ENCODE data around the gene PPAN. TPM values are rescaled to one million over a fixed set of nuclear protein-coding genes. Genes with fewer than 3 reads are reported as not detected.

Gene PPAN
- total and polyA plus RNA-seq, 12 donors: 17.6 to 47.7 (median 20.8) TPM

DNA sequence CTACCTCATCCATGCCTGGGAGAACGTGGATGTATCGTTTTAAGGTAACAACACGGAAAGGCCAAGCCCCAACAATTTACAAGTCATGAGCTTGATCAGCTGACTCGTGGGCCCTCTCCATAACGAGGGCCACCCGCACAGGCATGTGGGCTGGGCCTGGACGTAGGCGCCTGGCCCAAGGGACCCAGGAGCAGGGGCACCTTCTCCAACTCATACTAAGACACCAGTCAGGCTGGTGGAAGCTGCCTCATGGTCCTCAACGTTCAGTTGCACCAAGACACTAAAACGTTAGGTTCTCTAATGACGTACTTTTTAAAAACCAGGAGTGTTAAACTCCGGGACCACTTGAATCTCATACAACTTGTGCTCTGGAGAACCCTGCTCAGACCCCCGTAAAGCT lies 35.3 kb downstream of the PPAN start:
- 94 to 95% methylated on average over 13 of the region's 13 CpGs for WGBS, 2 donors
- TF ChIP-seq, protein P1, sequence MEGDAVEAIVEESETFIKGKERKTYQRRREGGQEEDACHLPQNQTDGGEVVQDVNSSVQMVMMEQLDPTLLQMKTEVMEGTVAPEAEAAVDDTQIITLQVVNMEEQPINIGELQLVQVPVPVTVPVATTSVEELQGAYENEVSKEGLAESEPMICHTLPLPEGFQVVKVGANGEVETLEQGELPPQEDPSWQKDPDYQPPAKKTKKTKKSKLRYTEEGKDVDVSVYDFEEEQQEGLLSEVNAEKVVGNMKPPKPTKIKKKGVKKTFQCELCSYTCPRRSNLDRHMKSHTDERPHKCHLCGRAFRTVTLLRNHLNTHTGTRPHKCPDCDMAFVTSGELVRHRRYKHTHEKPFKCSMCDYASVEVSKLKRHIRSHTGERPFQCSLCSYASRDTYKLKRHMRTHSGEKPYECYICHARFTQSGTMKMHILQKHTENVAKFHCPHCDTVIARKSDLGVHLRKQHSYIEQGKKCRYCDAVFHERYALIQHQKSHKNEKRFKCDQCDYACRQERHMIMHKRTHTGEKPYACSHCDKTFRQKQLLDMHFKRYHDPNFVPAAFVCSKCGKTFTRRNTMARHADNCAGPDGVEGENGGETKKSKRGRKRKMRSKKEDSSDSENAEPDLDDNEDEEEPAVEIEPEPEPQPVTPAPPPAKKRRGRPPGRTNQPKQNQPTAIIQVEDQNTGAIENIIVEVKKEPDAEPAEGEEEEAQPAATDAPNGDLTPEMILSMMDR (IDR thresholded peaks at IDR 0.05): no peak
- Histone ChIP-seq H3K9me3 (no peaks in the 10 kb centered on the region), H3K27me3 (no peaks in the 10 kb centered on the region), H3K36me3 (peaks cover 0 to 100% (median 89%) of the 10 kb centered on the region in 9 donors), H3K27ac (no peak overlapping the region), H3K4me3 (no peak overlapping the region), H3K4me1 (peaks cover 0 to 4% (median 0%) of the 10 kb centered on the region in 9 donors)
- ATAC-seq (no peak), DNase-seq (no peak)
- intact Hi-C loops (cut with DNase I): no loop called here

DNA sequence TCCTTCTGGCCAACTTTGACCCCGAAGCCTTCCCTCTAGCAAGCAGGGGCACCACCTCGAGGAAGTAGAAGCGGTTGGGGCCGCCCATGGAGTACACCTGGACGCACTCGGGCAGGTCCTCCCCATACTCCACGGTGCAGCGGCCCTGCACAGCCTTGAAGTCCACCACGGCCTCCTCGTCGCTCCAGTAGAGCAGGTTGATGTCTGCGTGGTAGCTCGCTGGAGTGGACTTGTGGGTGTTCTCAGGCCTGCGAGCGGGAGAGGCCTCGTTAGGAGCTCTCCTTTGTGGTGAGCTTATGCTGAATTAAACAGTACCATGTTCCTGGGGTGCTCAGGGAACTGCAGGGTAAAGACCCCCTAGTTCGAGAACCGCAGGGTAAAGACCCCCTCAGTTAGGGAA lies 35.8 kb downstream of the PPAN start:
- TF ChIP-seq, protein P1 (IDR thresholded peaks at IDR 0.05): no peak
- peaks cover 0 to 100% (median 88%) of the 10 kb centered on the region in 9 donors for H3K36me3 ChIP-seq
- intact Hi-C loops (cut with DNase I): no loop called here
- H3K4me1 ChIP-seq: peaks cover 0 to 4% (median 0%) of the 10 kb centered on the region in 9 donors
- DNase-seq: no peak
- H3K27ac ChIP-seq: peak overlapping the region in 1 of 10 donors; percentile 86
- 97 to 99% methylated on average over 18 of the region's 18 CpGs for WGBS, 2 donors
- H3K9me3 ChIP-seq: no peaks in the 10 kb centered on the region
- no peaks in the 10 kb centered on the region for H3K27me3 ChIP-seq
- H3K4me3 ChIP-seq: no peak overlapping the region
- no peak for ATAC-seq

DNA sequence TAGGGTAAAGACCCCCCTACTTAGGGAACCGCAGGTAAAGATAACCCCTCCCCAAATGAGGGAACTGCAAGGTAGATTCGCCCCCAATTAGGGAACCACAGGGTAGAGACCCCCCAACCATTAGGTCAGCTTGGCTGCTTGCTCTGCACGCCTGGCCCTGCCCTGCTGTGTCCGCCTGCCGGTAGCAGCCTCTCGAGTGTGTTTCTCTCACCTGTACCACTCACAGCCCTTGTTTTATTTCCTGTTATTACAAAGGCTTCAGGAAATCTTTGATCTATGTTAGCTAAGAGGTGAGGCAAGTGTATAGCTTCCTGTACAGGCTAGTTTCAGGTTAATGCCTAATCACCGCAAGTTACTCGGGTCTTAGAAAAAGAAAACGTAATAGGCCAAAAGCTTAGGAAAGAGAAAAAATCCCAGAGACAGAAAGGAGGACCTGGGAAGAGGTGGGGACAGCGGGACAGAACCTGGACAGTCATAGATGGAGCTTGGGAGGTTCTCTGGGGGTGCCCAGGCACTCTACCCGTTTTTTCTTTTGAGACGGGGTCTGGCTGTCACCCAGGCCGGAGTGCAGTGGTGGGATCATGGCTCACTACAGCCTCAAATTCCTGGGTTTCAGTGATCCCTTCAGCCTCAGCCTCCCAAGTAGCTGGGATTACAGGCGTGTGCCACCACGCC lies 36.7 kb downstream of the PPAN start:
- Histone ChIP-seq H3K4me3 (no peak overlapping the region), H3K4me1 (peaks cover 0 to 4% (median 0%) of the 10 kb centered on the region in 9 donors), H3K27ac (peak overlapping the region in 1 of 10 donors; percentile 86), H3K27me3 (no peaks in the 10 kb centered on the region), H3K36me3 (peaks cover 0 to 100% (median 83%) of the 10 kb centered on the region in 9 donors), H3K9me3 (no peaks in the 10 kb centered on the region)
- intact Hi-C loops (cut with DNase I): no loop called here
- DNase-seq (no peak), ATAC-seq (peak in 2 of 8 donors; percentile 20 to 24)
- TF ChIP-seq, protein P1 (IDR thresholded peaks at IDR 0.05): no peak
- 89 to 92% methylated on average over 15 of the region's 15 CpGs for WGBS, 2 donors

DNA sequence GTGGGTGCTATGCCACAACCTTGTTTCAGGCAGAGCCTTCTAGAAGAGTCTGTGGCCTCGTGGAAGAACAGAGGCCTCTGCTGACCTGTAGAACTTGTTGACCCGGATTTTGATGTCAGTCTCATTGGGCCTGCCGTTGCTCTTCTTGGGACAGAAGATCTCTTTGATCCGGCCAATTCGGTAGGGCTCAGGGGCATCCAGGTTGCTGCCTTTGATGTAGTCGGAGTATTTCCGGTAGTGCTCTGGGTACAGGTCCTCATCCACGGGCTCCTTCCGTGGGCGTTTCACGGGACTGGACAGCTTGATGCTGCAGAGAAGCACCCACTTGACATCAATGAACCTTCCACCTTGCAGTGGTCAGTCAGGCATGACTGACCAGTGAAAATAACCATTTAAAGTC lies 37.5 kb downstream of the PPAN start:
- DNase-seq (no peak), ATAC-seq (no peak)
- Histone ChIP-seq H3K4me3 (no peak overlapping the region), H3K27ac (peak overlapping the region in 1 of 10 donors; percentile 86), H3K36me3 (peaks cover 0 to 100% (median 81%) of the 10 kb centered on the region in 9 donors), H3K9me3 (no peaks in the 10 kb centered on the region), H3K4me1 (peaks cover 0 to 4% (median 0%) of the 10 kb centered on the region in 9 donors), H3K27me3 (no peaks in the 10 kb centered on the region)
- intact Hi-C loops (cut with DNase I): no loop called here
- 93 to 94% methylated on average over 11 of the region's 11 CpGs for WGBS, 2 donors
- TF ChIP-seq, protein P1 (IDR thresholded peaks at IDR 0.05): no peak
